ENCODE data around the gene GABRG3.

- TF ChIP-seq POLR2A (IDR thresholded peaks at IDR 0.05; ENCODE audit: low read depth, low read length) (no peak), TARDBP (IDR thresholded peaks at IDR 0.05; ENCODE audit: borderline replicate concordance) (no peak), CTCF (IDR thresholded peaks at IDR 0.05 in 2 of 3, conservative IDR thresholded peaks at IDR 0.05 in 1 of 3; ENCODE audit: control insufficient read depth in 2 of 3, extremely low read depth in 1 of 3, insufficient read depth in 1 of 3, low read depth in 3 of 3, low read length in 3 of 3) (no peak), RCOR1 (conservative IDR thresholded peaks at IDR 0.05; ENCODE audit: low read depth, low read length) (no peak), ZBTB33 (IDR thresholded peaks at IDR 0.05) (no peak), TAF1 (IDR thresholded peaks at IDR 0.05; ENCODE audit: borderline replicate concordance, low read depth, low read length) (no peak), EED (IDR thresholded peaks at IDR 0.05; ENCODE audit: low read depth) (no peak), JUNB (IDR thresholded peaks at IDR 0.05) (no peak), BCL11A (IDR thresholded peaks at IDR 0.05; ENCODE audit: low read depth, low read length) (no peak), ZZZ3 (IDR thresholded peaks at IDR 0.05; ENCODE audit: control insufficient read depth, insufficient read length, low read depth) (no peak), EP300 (IDR thresholded peaks at IDR 0.05; ENCODE audit: borderline replicate concordance in 1 of 2, control insufficient read depth in 1 of 2, low read depth in 2 of 2, low read length in 2 of 2) (no peak), RAD51 (IDR thresholded peaks at IDR 0.05) (no peak)
These were observed 614.2 kb downstream of the GABRG3 start for GRCh38 chr15:27585041-27585640.
